Aorta (tissue), 5 donors: ENCODE measurements around the gene CCDC171. TPM values are rescaled to one million over a fixed set of nuclear protein-coding genes. Genes with fewer than 3 reads are reported as not detected.
A peak's percentile ranks its signal among the peaks of the same experiment; 100 is the strongest.
"Not testable (repeated sequence)": the region's sequence is repeated elsewhere in the genome, so short reads cannot be mapped to it uniquely, and the experiment has no call there.

Experiments used
- ATAC-seq: fragments of 200-7000 bp; cut with Tn5 transposase; one replicate; pipeline ENCODE4 v1.9.1; 2022; ENCODE audit warnings: moderate library complexity; ENCODE audit not compliant: low FRiP score
- DNase-seq, 2 donors: peaks; one replicate each; pipeline ENCODE4 v3.0.0-alpha.2; 2020
- H3K27ac ChIP-seq, 2 donors: one replicate each; pipeline ENCODE4 v1.5.1; 2013; ENCODE audit warnings: low read length in 2 of 2, mild to moderate bottlenecking in 2 of 2, moderate library complexity in 2 of 2, control low read depth in 1 of 2, inconsistent platforms in 1 of 2, low read depth in 1 of 2
- H3K27me3 ChIP-seq, 2 donors: one replicate each; pipeline ENCODE4 v1.6.1; 2013; ENCODE audit warnings: control low read depth in 1 of 2, low read length in 1 of 2, mild to moderate bottlenecking in 1 of 2, moderate library complexity in 1 of 2; ENCODE audit not compliant: insufficient read depth in 2 of 2, control insufficient read depth in 1 of 2
- H3K36me3 ChIP-seq, 2 donors: one replicate each; pipeline ENCODE4 v1.6.1; 2013; ENCODE audit warnings: control low read depth in 1 of 2, low read length in 1 of 2, mild to moderate bottlenecking in 1 of 2; ENCODE audit not compliant: insufficient read depth in 2 of 2, control insufficient read depth in 1 of 2
- H3K4me1 ChIP-seq, 2 donors: one replicate each; pipeline ENCODE4 v1.6.1; 2013; ENCODE audit warnings: low read length in 2 of 2, control low read depth in 1 of 2, mild to moderate bottlenecking in 1 of 2, moderate library complexity in 1 of 2; ENCODE audit not compliant: insufficient read depth in 2 of 2, control insufficient read depth in 1 of 2
- H3K4me3 ChIP-seq, 2 donors: one replicate each; pipeline ENCODE4 v1.5.1; 2013; ENCODE audit warnings: low read length in 2 of 2, control low read depth in 1 of 2, mild to moderate bottlenecking in 1 of 2
- H3K9me3 ChIP-seq: one replicate; pipeline ENCODE4 v1.6.1; 2013; ENCODE audit warnings: mild to moderate bottlenecking, low read length; ENCODE audit not compliant: control insufficient read depth
- WGBS, 2 donors: extraction: QIAGEN DNeasy Blood & Tissue Kit; methylation state at CpG; one replicate each; pipeline ENCODE4 v1.1.7; 2013; 5-methylcytosine and 5-hydroxymethylcytosine counted together
- intact Hi-C, 2 donors: fragments of 100-400 bp; cut with DNase I; formaldehyde crosslinking; loops; one replicate each; pipeline versions ENCODE4 v1.14.2 to v1.15.0; 2022
- polyA plus RNA-seq, 2 donors: library from polyadenylated mRNA; stranded (reverse); fragments of 200-250 nt; gene quantifications; one replicate each; pipeline ENCODE4 v1.2.3, GENCODE V29; 2013
- total RNA-seq, 2 donors: library from RNA; stranded (reverse); fragmentation: NEBNext Ultra II Directional; extraction: Animal tissue kit (Norgen Biotek cat#: 25700); gene quantifications; one replicate each; pipeline ENCODE4 v1.2.1, GENCODE V29; 2021
- donor health status: healthy with polysubstance abuse.
- donor health status: Bipolar disorder and iron deficiency.
- donor health status: DM: no; HTN: no; CAD: no.
- donor health status: DM: no; HTN: no; CAD: no.
- donor health status: DM: yes; HTN: yes; CAD: no.

Gene CCDC171
- total and polyA plus RNA-seq, 4 donors, result 0.13 to 5.4 (median 3.1) TPM

DNA sequence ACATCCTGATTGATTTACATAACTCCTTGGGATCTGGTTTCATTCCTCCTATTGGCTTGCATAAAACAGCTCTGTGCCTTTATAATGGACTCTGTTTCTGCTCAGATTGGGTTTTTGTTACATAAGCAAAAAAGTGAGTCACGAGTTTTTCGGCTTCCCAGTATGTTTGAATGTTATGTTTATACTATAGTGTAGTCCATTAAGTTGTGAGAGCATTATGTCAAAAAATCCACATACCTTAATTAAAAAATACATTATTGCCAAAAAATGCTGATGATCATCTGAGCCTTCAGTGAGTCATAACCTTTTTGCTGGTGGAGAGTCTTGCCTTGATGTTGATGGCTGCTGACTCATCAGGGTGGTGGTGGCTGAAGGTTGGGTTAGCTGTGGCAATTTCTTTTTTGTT is 144.6 kb downstream of the CCDC171 start:
- no peak for ATAC-seq
- Histone ChIP-seq H3K27me3 (no peaks in the 10 kb centered on the region), H3K4me1 (no peaks in the 10 kb centered on the region), H3K9me3 (no peaks in the 10 kb centered on the region), H3K36me3 (no peaks in the 10 kb centered on the region), H3K4me3 (no peak overlapping the region), H3K27ac (no peak overlapping the region)
- no peak for DNase-seq
- intact Hi-C loops, result no loop called here
- 90 to 92% methylated on average over 2 of the region's 2 CpGs for WGBS, 2 donors

- H3K27me3 ChIP-seq, H3K9me3 ChIP-seq, intact Hi-C loops, ATAC-seq, H3K36me3 ChIP-seq, H3K4me1 ChIP-seq, H3K4me3 ChIP-seq, H3K27ac ChIP-seq, DNase-seq: not testable (repeated sequence)
- WGBS, 2 donors, result 91 to 92% methylated on average over 18 to 36 of the region's 36 CpGs
These were observed 147.2 kb downstream of the CCDC171 start for GRCh38 chr9:15699876-15700559.

GRCh38 chr9:15707000-15707399 is 154.2 kb downstream of the CCDC171 start:
- no peak for ATAC-seq
- H3K27me3 ChIP-seq, result no peaks in the 10 kb centered on the region
- no peak overlapping the region for H3K4me3 ChIP-seq
- no peak for DNase-seq
- H3K9me3 ChIP-seq, result no peaks in the 10 kb centered on the region
- no peak overlapping the region for H3K27ac ChIP-seq
- H3K4me1 ChIP-seq, result no peaks in the 10 kb centered on the region
- 93 to 96% methylated on average over 3 of the region's 3 CpGs for WGBS, 2 donors
- intact Hi-C loops, result no loop called here
- no peaks in the 10 kb centered on the region for H3K36me3 ChIP-seq

DNA sequence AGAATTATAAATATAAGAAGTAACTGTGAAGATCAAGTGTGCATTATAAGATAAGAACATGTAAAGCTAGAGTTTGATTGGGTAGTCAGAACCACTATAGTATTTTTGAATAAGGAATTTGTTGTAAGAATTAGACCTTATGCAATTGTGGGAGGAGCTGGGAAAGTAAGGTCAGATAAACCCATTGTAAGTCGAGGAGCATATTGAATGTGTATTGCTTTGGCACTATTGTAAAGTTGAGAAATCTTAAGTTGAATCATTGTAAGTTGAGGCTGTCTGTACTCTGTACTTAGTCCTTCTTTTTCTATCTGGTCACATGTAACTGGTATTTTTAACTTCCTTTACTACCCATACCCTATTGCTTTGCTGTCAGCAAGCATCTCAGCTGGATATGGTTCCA is 158.7 kb downstream of the CCDC171 start:
- WGBS, 2 donors, result 85 to 87% methylated on average over 1 of the region's 1 CpG
- ATAC-seq (no peak), DNase-seq (no peak)
- Histone ChIP-seq H3K27me3 (no peaks in the 10 kb centered on the region), H3K9me3 (no peaks in the 10 kb centered on the region), H3K36me3 (no peaks in the 10 kb centered on the region), H3K4me1 (no peaks in the 10 kb centered on the region), H3K27ac (no peak overlapping the region), H3K4me3 (no peak overlapping the region)
- intact Hi-C loops, result no loop called here

DNA sequence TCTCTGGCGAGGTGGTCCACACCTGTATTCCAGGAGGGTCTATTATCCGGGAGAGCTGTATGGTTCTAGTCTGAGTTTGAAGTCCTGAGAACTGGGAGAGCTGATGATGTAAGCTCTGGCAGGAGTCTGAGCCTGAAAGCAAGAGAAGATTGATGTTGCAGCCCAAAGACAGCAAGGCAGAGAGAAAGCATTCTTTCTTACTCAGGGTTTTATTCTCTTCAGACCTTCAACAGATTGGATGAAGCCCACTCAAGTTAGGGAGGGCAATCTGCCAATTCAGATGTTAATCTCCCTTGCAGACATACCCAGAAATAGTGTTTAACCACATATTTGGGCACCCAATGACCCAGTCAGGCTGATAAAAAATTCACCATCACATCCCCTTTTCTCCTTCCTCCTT is 159.1 kb downstream of the CCDC171 start:
- ATAC-seq (no peak), DNase-seq (no peak)
- intact Hi-C loops, result no loop called here

GRCh38 chr9:15714746-15715145 is 161.9 kb downstream of the CCDC171 start:
- H3K4me3 ChIP-seq, result no peak overlapping the region
- no peak overlapping the region for H3K27ac ChIP-seq
- no peaks in the 10 kb centered on the region for H3K9me3 ChIP-seq
- 46 to 54% methylated on average over 1 of the region's 1 CpG for WGBS, 2 donors
- H3K4me1 ChIP-seq, result no peaks in the 10 kb centered on the region
- no peaks in the 10 kb centered on the region for H3K36me3 ChIP-seq
- no peaks in the 10 kb centered on the region for H3K27me3 ChIP-seq
- ATAC-seq, result no peak
- intact Hi-C loops, result no loop called here
- DNase-seq, result no peak

More for the DNA sequence above, 159.1 kb downstream of the CCDC171 start:
- no peaks in the 10 kb centered on the region for H3K9me3 ChIP-seq
- no peaks in the 10 kb centered on the region for H3K27me3 ChIP-seq
- H3K36me3 ChIP-seq, result no peaks in the 10 kb centered on the region
- no peak overlapping the region for H3K4me3 ChIP-seq
- H3K4me1 ChIP-seq, result no peaks in the 10 kb centered on the region
- WGBS, 2 donors, result 49 to 59% methylated on average over 2 of the region's 2 CpGs
- no peak overlapping the region for H3K27ac ChIP-seq

GRCh38 chr9:15717290-15717967 is 164.6 kb downstream of the CCDC171 start:
- no peaks in the 10 kb centered on the region for H3K36me3 ChIP-seq
- H3K27me3 ChIP-seq, result no peaks in the 10 kb centered on the region
- intact Hi-C loops, result no loop called here
- peak; percentile 33 for ATAC-seq
- H3K27ac ChIP-seq, result no peak overlapping the region
- DNase-seq, result no peak
- H3K4me3 ChIP-seq, result no peak overlapping the region
- H3K4me1 ChIP-seq, result no peaks in the 10 kb centered on the region
- 95 to 97% methylated on average over 5 of the region's 5 CpGs for WGBS, 2 donors
- no peaks in the 10 kb centered on the region for H3K9me3 ChIP-seq

- Histone ChIP-seq H3K27me3 (no peaks in the 10 kb centered on the region), H3K9me3 (no peaks in the 10 kb centered on the region), H3K4me3 (no peak overlapping the region), H3K4me1 (no peaks in the 10 kb centered on the region), H3K27ac (no peak overlapping the region), H3K36me3 (no peaks in the 10 kb centered on the region)
- intact Hi-C loops, result no loop called here
- ATAC-seq (no peak), DNase-seq (no peak)
- WGBS, 2 donors, result 96 to 100% methylated on average over 1 of the region's 1 CpG
These were observed 165.6 kb downstream of the CCDC171 start for GRCh38 chr9:15718423-15718822.

DNA sequence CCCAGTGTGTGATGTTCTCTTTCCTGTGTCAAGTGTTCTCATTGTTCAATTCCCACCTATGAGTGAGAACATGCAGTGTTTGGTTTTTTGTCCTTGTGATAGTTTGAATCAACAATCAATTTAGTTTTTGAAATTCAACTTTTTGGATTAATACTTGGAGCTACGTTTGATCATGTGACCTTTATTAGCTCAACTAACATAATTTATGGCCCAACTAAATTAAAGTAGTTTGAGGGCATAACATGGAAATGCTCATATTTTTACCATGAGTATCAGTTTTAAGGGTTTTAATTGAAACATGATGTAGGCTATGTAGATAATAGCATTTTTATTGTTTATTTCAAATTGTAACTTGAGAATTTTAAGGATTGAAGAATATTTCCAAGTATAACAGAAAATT is 168.0 kb downstream of the CCDC171 start:
- no peaks in the 10 kb centered on the region for H3K27me3 ChIP-seq
- no peak overlapping the region for H3K27ac ChIP-seq
- H3K36me3 ChIP-seq, result no peaks in the 10 kb centered on the region
- intact Hi-C loops, result no loop called here
- ATAC-seq (no peak), DNase-seq (no peak)
- H3K4me1 ChIP-seq, result no peaks in the 10 kb centered on the region
- 63 to 66% methylated on average over 1 of the region's 1 CpG for WGBS, 2 donors
- H3K4me3 ChIP-seq, result no peak overlapping the region
- no peaks in the 10 kb centered on the region for H3K9me3 ChIP-seq
